CD14-positive monocyte (primary cell): ENCODE data around the gene TNXB. TPM values are rescaled to one million over a fixed set of nuclear protein-coding genes. Genes with fewer than 3 reads are reported as not detected.

Experiments used
- DNase-seq, 3 donors: peaks; one replicate each; pipeline ENCODE4 v3.0.0-alpha.2; 2011 to 2022
- H2AFZ ChIP-seq: 2 replicates; pipeline ENCODE4 v1.6.0; 2012; ENCODE audit warnings: mild to moderate bottlenecking, low read depth, low read length, inconsistent platforms; ENCODE audit not compliant: insufficient read depth, poor library complexity, severe bottlenecking
- H3K27ac ChIP-seq, 2 donors: 1 replicate in 1 of 2; 2 replicates in 1 of 2; pipeline ENCODE4 v1.5.1; 2012 to 2013; ENCODE audit warnings: low read length in 2 of 2, control low read depth in 1 of 2, inconsistent platforms in 1 of 2, low read depth in 1 of 2, mild to moderate bottlenecking in 1 of 2
- H3K27me3 ChIP-seq, 2 donors: one replicate each; pipeline versions ENCODE4 v1.6.0 to v1.6.1; 2011 to 2013; ENCODE audit warnings: low read length in 2 of 2; ENCODE audit not compliant: control insufficient read depth in 2 of 2, insufficient read depth in 2 of 2
- H3K36me3 ChIP-seq, 2 donors: replicated peaks in 1 of 2; 1 replicate in 1 of 2; 2 replicates in 1 of 2; pipeline versions ENCODE4 v1.5.1 to v1.6.1; 2012 to 2013; ENCODE audit warnings: low read length in 2 of 2, control low read depth in 1 of 2, inconsistent platforms in 1 of 2, mild to moderate bottlenecking in 1 of 2; ENCODE audit not compliant: insufficient read depth in 2 of 2, control insufficient read depth in 1 of 2
- H3K4me1 ChIP-seq, 2 donors: 1 replicate in 1 of 2; 2 replicates in 1 of 2; pipeline versions ENCODE4 v1.5.1 to v1.6.1; 2012 to 2013; ENCODE audit warnings: low read length in 2 of 2, control low read depth in 1 of 2, inconsistent platforms in 1 of 2, mild to moderate bottlenecking in 1 of 2, moderate library complexity in 1 of 2; ENCODE audit not compliant: insufficient read depth in 2 of 2, control insufficient read depth in 1 of 2
- H3K4me2 ChIP-seq: replicated peaks from 2 replicates; pipeline ENCODE3; 2012; ENCODE audit warnings: low read length, moderate library complexity, mild to moderate bottlenecking; ENCODE audit not compliant: poor library complexity, severe bottlenecking; ENCODE audit errors: extremely low read depth
- H3K4me3 ChIP-seq, 3 experiments: fragments of 200-600 bp in 1 of 3; sonication (generic) in 1 of 3; replicated peaks in 1 of 3; 1 replicate in 2 of 3; 2 replicates in 1 of 3; pipeline ENCODE4 v1.5.1; 2011 to 2013; ENCODE audit warnings: low read length in 3 of 3, mild to moderate bottlenecking in 3 of 3, control low read depth in 2 of 3, low read depth in 2 of 3, inconsistent platforms in 1 of 3, moderate library complexity in 1 of 3
- H3K79me2 ChIP-seq: 2 replicates; pipeline ENCODE4 v1.6.0; 2012; ENCODE audit warnings: mild to moderate bottlenecking, control low read depth, inconsistent platforms, low read length, moderate library complexity; ENCODE audit not compliant: insufficient read depth
- H3K9ac ChIP-seq: 2 replicates; pipeline ENCODE4 v1.6.0; 2017; ENCODE audit warnings: low read length, mild to moderate bottlenecking; ENCODE audit not compliant: insufficient read depth, poor library complexity, severe bottlenecking
- H3K9me3 ChIP-seq, 2 donors: replicated peaks in 1 of 2; 1 replicate in 1 of 2; 2 replicates in 1 of 2; pipeline versions ENCODE4 v1.5.1 to v1.6.1; 2012 to 2013; ENCODE audit warnings: low read length in 2 of 2, control low read depth in 1 of 2; ENCODE audit not compliant: control insufficient read depth in 1 of 2, insufficient read depth in 1 of 2
- H4K20me1 ChIP-seq: 2 replicates; pipeline ENCODE4 v1.6.0; 2012; ENCODE audit warnings: mild to moderate bottlenecking, low read length, control low read depth, moderate library complexity; ENCODE audit not compliant: insufficient read depth
- H3K27ac Mint-ChIP-seq, 7 donors: one replicate each; pipeline ENCODE4 v1.8.0; 2020; ENCODE audit warnings: mild to moderate bottlenecking in 7 of 7, mixed read lengths in 7 of 7, moderate library complexity in 6 of 7, inconsistent platforms in 2 of 7
- H3K27me3 Mint-ChIP-seq, 3 donors: one replicate each; pipeline ENCODE4 v1.8.0; 2021 to 2022; ENCODE audit warnings: low read depth in 3 of 3, mild to moderate bottlenecking in 3 of 3, mixed read lengths in 3 of 3, moderate library complexity in 3 of 3, inconsistent platforms in 1 of 3
- H3K36me3 Mint-ChIP-seq, 2 donors: one replicate each; pipeline ENCODE4 v1.8.0; 2020; ENCODE audit warnings: mixed read lengths in 2 of 2, inconsistent platforms in 1 of 2, mild to moderate bottlenecking in 1 of 2
- H3K4me1 Mint-ChIP-seq: one replicate; pipeline ENCODE4 v1.8.0; 2020; ENCODE audit warnings: mild to moderate bottlenecking, mixed read lengths
- H3K4me3 Mint-ChIP-seq, 2 donors: one replicate each; pipeline ENCODE4 v1.8.0; 2020; ENCODE audit warnings: mild to moderate bottlenecking in 2 of 2, mixed read lengths in 2 of 2, moderate library complexity in 1 of 2
- H3K9me3 Mint-ChIP-seq, 7 donors: one replicate each; pipeline ENCODE4 v1.8.0; 2020 to 2022; ENCODE audit warnings: mixed read lengths in 7 of 7, mild to moderate bottlenecking in 6 of 7, moderate library complexity in 6 of 7, inconsistent platforms in 2 of 7
- CTCF ChIP-seq: fragments of 200-600 bp; IDR thresholded peaks from one replicate; pipeline ENCODE4 v1.8.0; 2022; ENCODE audit warnings: antibody characterized with exemption, mild to moderate bottlenecking
- WGBS: methylation state at CpG from one replicate; pipeline ENCODE4 v1.1.5; 2013; ENCODE audit warnings: missing lambda C conversion rate; ENCODE audit not compliant: insufficient coverage; 5-methylcytosine and 5-hydroxymethylcytosine counted together
- intact Hi-C, 2 donors: fragments of 100-400 bp; cut with micrococcal nuclease; formaldehyde crosslinking; loops; one replicate each; pipeline versions ENCODE4 v1.15.0 to v1.15.1; 2023
- polyA plus RNA-seq, 3 donors: library from polyadenylated mRNA; depleted of rRNA in 1 of 3; unstranded in 2 of 3; stranded (reverse) in 1 of 3; fragments of 300-500 nt in 2 of 3; fragments of >200 nt in 1 of 3; fragmentation: Illumina TruSeq in 2 of 3; gene quantifications; 1 replicate in 2 of 3; 2 replicates in 1 of 3; pipeline ENCODE4 v1.2.3, GENCODE V29; 2012 to 2021

Gene TNXB
- polyA plus RNA-seq, 3 donors: 1.2 TPM; not detected in 2

- H4K20me1 ChIP-seq: peaks cover 14% of the 10 kb centered on the region
- H3K79me2 ChIP-seq: no peaks in the 10 kb centered on the region
- no peak overlapping the region for H3K4me2 ChIP-seq
- H2AFZ ChIP-seq: no peak overlapping the region
- H3K36me3 ChIP-seq: peaks cover 15 to 28% of the 10 kb centered on the region in 2 donors
- H3K4me3 ChIP-seq: no peak overlapping the region
- H3K27me3 Mint-ChIP-seq: peaks cover 24 to 36% (median 31%) of the 10 kb centered on the region in 3 donors
- no peak overlapping the region for H3K9ac ChIP-seq
- H3K4me3 Mint-ChIP-seq: no peak overlapping the region
- WGBS: 100% methylated on average over 2 of the region's 7 CpGs
- peak overlapping the region in 2 of 7 donors; percentile 48 to 57 for H3K27ac Mint-ChIP-seq
- H3K27ac ChIP-seq: no peak overlapping the region
- no peaks in the 10 kb centered on the region for H3K4me1 ChIP-seq
- peaks cover 8% of the 10 kb centered on the region for H3K4me1 Mint-ChIP-seq
- H3K27me3 ChIP-seq: peaks cover 3 to 21% of the 10 kb centered on the region in 2 donors
- H3K9me3 Mint-ChIP-seq: peaks cover 0 to 2% (median 0%) of the 10 kb centered on the region in 7 donors
- H3K36me3 Mint-ChIP-seq: peaks cover 36 to 39% of the 10 kb centered on the region in 2 donors
- no peak for DNase-seq
- no peaks in the 10 kb centered on the region for H3K9me3 ChIP-seq
- no peak for TF ChIP-seq CTCF
- intact Hi-C loops: no loop called here
These were observed 2.4 kb upstream of the TNXB start for GRCh38 chr6:32111424-32112066.

- Histone ChIP-seq H2AFZ (no peak overlapping the region), H3K27ac (no peak overlapping the region), H3K4me1 (no peaks in the 10 kb centered on the region), H3K9me3 (no peaks in the 10 kb centered on the region), H3K9ac (no peak overlapping the region), H3K36me3 (peaks cover 6 to 19% of the 10 kb centered on the region in 2 donors), H3K4me2 (no peak overlapping the region), H3K27me3 (peaks cover 3 to 21% of the 10 kb centered on the region in 2 donors), H3K79me2 (no peaks in the 10 kb centered on the region), H4K20me1 (peaks cover 9% of the 10 kb centered on the region), H3K4me3 (no peak overlapping the region)
- Mint-ChIP-seq H3K9me3 (peaks cover 0 to 2% (median 0%) of the 10 kb centered on the region in 7 donors), H3K27me3 (peaks cover 25 to 44% (median 32%) of the 10 kb centered on the region in 3 donors), H3K4me3 (no peak overlapping the region), H3K27ac (no peak overlapping the region), H3K36me3 (peaks cover 26 to 30% of the 10 kb centered on the region in 2 donors), H3K4me1 (peaks cover 8% of the 10 kb centered on the region)
- 87% methylated on average over 7 of the region's 7 CpGs for WGBS
- TF ChIP-seq CTCF: no peak
- intact Hi-C loops: no loop called here
- no peak for DNase-seq
These were observed 1.5 kb upstream of the TNXB start for GRCh38 chr6:32110632-32111031.
